GM18505 (cell line): ENCODE data around the gene DSCAML1.

Source experiments
- ATAC-seq: cut with Tn5 transposase; IDR thresholded peaks from one replicate; pipeline ENCODE4 v1.9.1; 2021; ENCODE audit not compliant: unreplicated experiment
- POLR2A ChIP-seq: IDR thresholded peaks from 4 replicates; pipeline ENCODE4 v1.6.1; 2011; ENCODE audit warnings: borderline replicate concordance; ENCODE audit not compliant: insufficient read depth, insufficient read length; ENCODE audit errors: extremely low read depth

Gene DSCAML1

GRCh38 chr11:117702946-117703598 is 93.9 kb downstream of the DSCAML1 start:
- no peak for ATAC-seq
- no peak for TF ChIP-seq POLR2A

- no peak for ATAC-seq
- no peak for TF ChIP-seq POLR2A
Measured at GRCh38 chr11:117701781-117702180, 95.2 kb downstream of the DSCAML1 start.

- no peak for ATAC-seq
- TF ChIP-seq POLR2A = no peak
Measured at GRCh38 chr11:117700551-117700950, 96.5 kb downstream of the DSCAML1 start.

- ATAC-seq = no peak
- TF ChIP-seq POLR2A = no peak
Measured at GRCh38 chr11:117697319-117697718, 99.7 kb downstream of the DSCAML1 start.

- no peak for ATAC-seq
- no peak for TF ChIP-seq POLR2A
Measured at GRCh38 chr11:117696540-117696939, 100.5 kb downstream of the DSCAML1 start.

- TF ChIP-seq POLR2A = no peak
- no peak for ATAC-seq
Measured at GRCh38 chr11:117693344-117693743, 103.7 kb downstream of the DSCAML1 start.

- TF ChIP-seq POLR2A = no peak
- ATAC-seq = no peak
Measured at GRCh38 chr11:117691516-117691915, 105.5 kb downstream of the DSCAML1 start.

GRCh38 chr11:117691218-117691514 is 105.8 kb downstream of the DSCAML1 start:
- no peak for TF ChIP-seq POLR2A
- ATAC-seq = no peak

GRCh38 chr11:117690484-117691217 is 106.4 kb downstream of the DSCAML1 start:
- TF ChIP-seq POLR2A = no peak
- ATAC-seq = no peak

GRCh38 chr11:117688255-117688797 is 108.7 kb downstream of the DSCAML1 start:
- no peak for TF ChIP-seq POLR2A
- ATAC-seq = no peak

GRCh38 chr11:117687776-117688175 is 109.2 kb downstream of the DSCAML1 start:
- no peak for ATAC-seq
- no peak for TF ChIP-seq POLR2A

GRCh38 chr11:117686711-117687110 is 110.3 kb downstream of the DSCAML1 start:
- no peak for ATAC-seq
- TF ChIP-seq POLR2A = no peak

GRCh38 chr11:117685566-117685965 is 111.5 kb downstream of the DSCAML1 start:
- no peak for ATAC-seq
- no peak for TF ChIP-seq POLR2A

GRCh38 chr11:117684731-117685130 is 112.3 kb downstream of the DSCAML1 start:
- ATAC-seq = no peak
- TF ChIP-seq POLR2A = no peak
